Right kidney (tissue), 1 donor: Measurements from ENCODE around the gene SNUPN.
A peak's percentile ranks its signal among the peaks of the same experiment; 100 is the strongest.
"Not testable (repeated sequence)": the region's sequence is repeated elsewhere in the genome, so short reads cannot be mapped to it uniquely, and the experiment has no call there.

Source experiments
- DNase-seq: peaks from one replicate; pipeline ENCODE4 v3.0.0-alpha.2; 2016

SNUPN gene

GRCh38 chr15:75583701-75584100 is 41.8 kb downstream of the SNUPN start:
- DNase-seq, result no peak

- not testable (repeated sequence) for DNase-seq
Measured at GRCh38 chr15:75582943-75583342, 42.6 kb downstream of the SNUPN start.

GRCh38 chr15:75578948-75579920 is 46.3 kb downstream of the SNUPN start, which contains the start of gene PTPN9:
Gene PTPN9, minus strand, starts transcription at chr15:75579315. Its CDS starts 539 bp downstream, at chr15:75578776.
- peak; percentile 94 for DNase-seq

GRCh38 chr15:75578173-75578947 is 47.2 kb downstream of the SNUPN start:
- peak; percentile 74 for DNase-seq

- DNase-seq, result no peak
Measured at GRCh38 chr15:75577401-75578172, 47.9 kb downstream of the SNUPN start.

- no peak for DNase-seq
Measured at GRCh38 chr15:75573648-75574384, 51.7 kb downstream of the SNUPN start.

GRCh38 chr15:75570126-75570845 is 55.2 kb downstream of the SNUPN start:
- DNase-seq, result no peak

- DNase-seq, result no peak
Measured at GRCh38 chr15:75565062-75565970, 60.2 kb downstream of the SNUPN start.

- no peak for DNase-seq
Measured at GRCh38 chr15:75561888-75562287, 63.6 kb downstream of the SNUPN start.

GRCh38 chr15:75559360-75559759 is 66.2 kb downstream of the SNUPN start:
- not testable (repeated sequence) for DNase-seq

- DNase-seq, result not testable (repeated sequence)
Measured at GRCh38 chr15:75558955-75559354, 66.6 kb downstream of the SNUPN start.

- DNase-seq, result no peak
Measured at GRCh38 chr15:75554717-75555116, 70.8 kb downstream of the SNUPN start.

- no peak for DNase-seq
Measured at GRCh38 chr15:75553659-75554058, 71.9 kb downstream of the SNUPN start.

GRCh38 chr15:75551091-75551490 is 74.4 kb downstream of the SNUPN start:
- no peak for DNase-seq
